ENCODE measurements around the gene NHLH1. TPM values are rescaled to one million over a fixed set of nuclear protein-coding genes. Genes with fewer than 3 reads are reported as not detected.
A peak's percentile ranks its signal among the peaks of the same experiment; 100 is the strongest.

NHLH1 gene
- polyA plus RNA-seq, 3 donors: 1.0 TPM; not detected in 2

DNA sequence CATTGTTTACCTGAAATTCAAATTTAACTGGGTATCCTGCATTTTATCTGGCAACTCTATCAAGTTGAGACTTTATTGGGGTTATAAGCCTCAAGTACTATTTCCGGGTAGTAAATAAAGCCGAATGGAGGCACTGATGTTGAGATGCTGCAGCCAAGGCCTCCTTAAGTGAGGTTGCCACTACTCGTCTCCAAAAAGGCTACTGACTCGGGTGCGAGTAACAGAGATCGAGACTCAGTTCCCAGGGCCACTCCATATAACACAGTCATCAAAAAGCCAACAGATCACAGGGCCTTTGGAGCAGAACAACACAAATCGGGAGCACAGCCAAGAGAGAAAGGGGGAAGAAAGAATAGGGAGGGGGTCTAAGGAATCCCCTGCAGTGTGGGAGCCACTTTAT, 24.3 kb upstream of the NHLH1 start:
- peak overlapping the region; percentile 88 for H3K9ac ChIP-seq (ENCODE audit: insufficient read depth, low read length, poor library complexity, severe bottlenecking)
- 7% methylated on average over 3 of the region's 7 CpGs for WGBS (ENCODE audit: insufficient coverage)
- H3K36me3 Mint-ChIP-seq: peaks cover 33 to 39% of the 10 kb centered on the region in 2 donors
- intact Hi-C loops (cut with micrococcal nuclease): loop anchor here (5.0 to 10.0 kb wide), 3 partner anchors 55 to 418 kb away; partner anchors contain the start of genes PEX19 (in 2 of the 2) and TAGLN2 (in 1 of the 2)
- H3K4me1 ChIP-seq (ENCODE audit: control insufficient read depth in 1 of 2, insufficient read depth in 2 of 2, low read length in 2 of 2): peaks cover 80 to 92% of the 10 kb centered on the region in 2 donors
- peak overlapping the region; percentile 99 to 100 for H3K4me3 Mint-ChIP-seq
- DNase-seq: peak in 2 of 3 donors; percentile 5 to 18
- TF ChIP-seq, protein P1, sequence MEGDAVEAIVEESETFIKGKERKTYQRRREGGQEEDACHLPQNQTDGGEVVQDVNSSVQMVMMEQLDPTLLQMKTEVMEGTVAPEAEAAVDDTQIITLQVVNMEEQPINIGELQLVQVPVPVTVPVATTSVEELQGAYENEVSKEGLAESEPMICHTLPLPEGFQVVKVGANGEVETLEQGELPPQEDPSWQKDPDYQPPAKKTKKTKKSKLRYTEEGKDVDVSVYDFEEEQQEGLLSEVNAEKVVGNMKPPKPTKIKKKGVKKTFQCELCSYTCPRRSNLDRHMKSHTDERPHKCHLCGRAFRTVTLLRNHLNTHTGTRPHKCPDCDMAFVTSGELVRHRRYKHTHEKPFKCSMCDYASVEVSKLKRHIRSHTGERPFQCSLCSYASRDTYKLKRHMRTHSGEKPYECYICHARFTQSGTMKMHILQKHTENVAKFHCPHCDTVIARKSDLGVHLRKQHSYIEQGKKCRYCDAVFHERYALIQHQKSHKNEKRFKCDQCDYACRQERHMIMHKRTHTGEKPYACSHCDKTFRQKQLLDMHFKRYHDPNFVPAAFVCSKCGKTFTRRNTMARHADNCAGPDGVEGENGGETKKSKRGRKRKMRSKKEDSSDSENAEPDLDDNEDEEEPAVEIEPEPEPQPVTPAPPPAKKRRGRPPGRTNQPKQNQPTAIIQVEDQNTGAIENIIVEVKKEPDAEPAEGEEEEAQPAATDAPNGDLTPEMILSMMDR (IDR thresholded peaks at IDR 0.05): no peak
- H3K27ac ChIP-seq (ENCODE audit: low read depth in 1 of 2, low read length in 2 of 2): peak overlapping the region; percentile 89 to 93
- peaks cover 8% of the 10 kb centered on the region for H4K20me1 ChIP-seq (ENCODE audit: insufficient read depth, low read length)
- no peak overlapping the region for H2AFZ ChIP-seq (ENCODE audit: insufficient read depth, low read depth, low read length, poor library complexity, severe bottlenecking)
- peak overlapping the region; percentile 97 to 100 (median 100) for H3K27ac Mint-ChIP-seq
- peaks cover 5 to 28% of the 10 kb centered on the region in 2 donors for H3K36me3 ChIP-seq (replicated peaks in 1 of 2; ENCODE audit: control insufficient read depth in 1 of 2, insufficient read depth in 2 of 2, low read length in 2 of 2)
- H3K27me3 ChIP-seq (ENCODE audit: control insufficient read depth in 2 of 2, insufficient read depth in 2 of 2, low read length in 2 of 2): no peaks in the 10 kb centered on the region
- peaks cover 0 to 1% (median 0%) of the 10 kb centered on the region in 3 donors for H3K27me3 Mint-ChIP-seq (ENCODE audit: low read depth in 3 of 3)
- H3K9me3 Mint-ChIP-seq: no peaks in the 10 kb centered on the region
- H3K4me2 ChIP-seq (replicated peaks; ENCODE audit: extremely low read depth, low read length, poor library complexity, severe bottlenecking): peak overlapping the region; percentile 95
- H3K4me3 ChIP-seq (replicated peaks in 1 of 3; ENCODE audit: low read depth in 2 of 3, low read length in 3 of 3): peak overlapping the region; percentile 67 to 97 (median 89)
- peaks cover 84% of the 10 kb centered on the region for H3K4me1 Mint-ChIP-seq
- H3K9me3 ChIP-seq (replicated peaks in 1 of 2; ENCODE audit: control insufficient read depth in 1 of 2, insufficient read depth in 1 of 2, low read length in 2 of 2): no peaks in the 10 kb centered on the region
- peaks cover 82% of the 10 kb centered on the region for H3K79me2 ChIP-seq (ENCODE audit: insufficient read depth, low read length)

DNA sequence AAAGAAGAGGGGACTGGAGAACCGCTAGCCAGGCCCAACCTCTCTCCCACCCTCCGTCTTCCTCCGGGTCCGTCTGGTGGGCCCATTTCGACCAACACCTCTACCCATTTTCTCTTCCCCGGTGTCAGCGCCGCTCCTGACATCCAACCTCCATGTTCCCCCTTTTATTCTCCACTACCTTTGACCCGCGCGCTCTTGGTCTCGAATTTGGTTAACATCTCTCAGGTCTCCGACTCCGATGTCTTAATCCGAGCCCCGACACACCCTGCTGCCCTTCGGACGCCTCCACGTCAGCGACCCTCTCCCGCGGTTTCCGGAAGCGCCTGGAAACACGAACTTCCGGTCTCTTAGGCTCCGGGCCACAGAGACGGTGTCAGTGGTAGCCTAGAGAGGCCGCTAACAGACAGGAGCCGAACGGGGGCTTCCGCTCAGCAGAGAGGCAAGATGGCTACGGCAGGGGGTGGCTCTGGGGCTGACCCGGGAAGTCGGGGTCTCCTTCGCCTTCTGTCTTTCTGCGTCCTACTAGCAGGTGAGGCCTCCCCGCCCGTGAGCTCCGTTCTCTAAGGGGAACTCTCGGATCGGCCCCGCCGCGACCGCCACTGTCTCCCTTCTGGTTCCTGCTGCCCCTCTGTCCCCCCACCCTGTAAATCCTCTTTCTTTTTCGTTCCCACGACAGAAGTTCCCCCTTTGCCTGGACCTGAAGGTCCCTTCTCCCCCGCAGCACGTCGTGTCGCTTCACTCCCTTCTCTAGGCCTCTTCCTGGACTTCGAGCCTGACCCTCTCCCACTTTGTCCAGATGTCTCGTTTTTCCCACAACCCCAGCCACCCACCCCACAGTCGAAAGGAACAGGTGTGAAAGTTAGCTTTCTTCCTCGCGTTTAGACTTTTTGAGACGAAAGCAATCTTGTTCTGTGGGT, 23.7 kb upstream of the NHLH1 start, which contains the start of the genes COPA and NCSTN:
COPA (minus strand) TSS at position 298 of the 917 bp plus-strand sequence; CDS start at position 218, 80 bp downstream.
NCSTN (plus strand) TSS at position 431 of the 917 bp plus-strand sequence; CDS start at position 445, 14 bp downstream.
- H3K4me1 ChIP-seq (ENCODE audit: control insufficient read depth in 1 of 2, insufficient read depth in 2 of 2, low read length in 2 of 2): peaks cover 80 to 89% of the 10 kb centered on the region in 2 donors
- H3K36me3 ChIP-seq (replicated peaks in 1 of 2; ENCODE audit: control insufficient read depth in 1 of 2, insufficient read depth in 2 of 2, low read length in 2 of 2): peaks cover 10 to 29% of the 10 kb centered on the region in 2 donors
- H3K9ac ChIP-seq (ENCODE audit: insufficient read depth, low read length, poor library complexity, severe bottlenecking): peak within 1 kb of the TSS; percentile 88
- peaks cover 35 to 39% of the 10 kb centered on the region in 2 donors for H3K36me3 Mint-ChIP-seq
- H3K27ac ChIP-seq (ENCODE audit: low read depth in 1 of 2, low read length in 2 of 2): peak within 1 kb of the TSS; percentile 89 to 93
- peaks cover 0 to 1% (median 0%) of the 10 kb centered on the region in 3 donors for H3K27me3 Mint-ChIP-seq (ENCODE audit: low read depth in 3 of 3)
- H3K4me3 Mint-ChIP-seq: peak within 1 kb of the TSS; percentile 99 to 100
- peaks cover 2% of the 10 kb centered on the region for H4K20me1 ChIP-seq (ENCODE audit: insufficient read depth, low read length)
- H3K4me2 ChIP-seq (replicated peaks; ENCODE audit: extremely low read depth, low read length, poor library complexity, severe bottlenecking): peak within 1 kb of the TSS; percentile 95
- TF ChIP-seq, protein P1 (IDR thresholded peaks at IDR 0.05): no peak
- intact Hi-C loops (cut with micrococcal nuclease): loop anchor here (5.0 to 10.0 kb wide), 3 partner anchors 56 to 418 kb away; partner anchors contain the start of genes PEX19 (in 2 of the 2) and TAGLN2 (in 1 of the 2)
- peak within 1 kb of the TSS; percentile 67 to 97 (median 89) for H3K4me3 ChIP-seq (replicated peaks in 1 of 3; ENCODE audit: low read depth in 2 of 3, low read length in 3 of 3)
- no peaks in the 10 kb centered on the region for H3K9me3 ChIP-seq (replicated peaks in 1 of 2; ENCODE audit: control insufficient read depth in 1 of 2, insufficient read depth in 1 of 2, low read length in 2 of 2)
- H3K4me1 Mint-ChIP-seq: peaks cover 80% of the 10 kb centered on the region
- H3K9me3 Mint-ChIP-seq: no peaks in the 10 kb centered on the region
- peak within 1 kb of the TSS; percentile 97 to 100 (median 100) for H3K27ac Mint-ChIP-seq
- peak; percentile 93 to 96 (median 93) for DNase-seq
- H3K27me3 ChIP-seq (ENCODE audit: control insufficient read depth in 2 of 2, insufficient read depth in 2 of 2, low read length in 2 of 2): no peaks in the 10 kb centered on the region
- peak within 1 kb of the TSS; percentile 51 for H2AFZ ChIP-seq (ENCODE audit: insufficient read depth, low read depth, low read length, poor library complexity, severe bottlenecking)
- WGBS (ENCODE audit: insufficient coverage): under 1% methylated on average over 54 of the region's 58 CpGs
- H3K79me2 ChIP-seq (ENCODE audit: insufficient read depth, low read length): peaks cover 82% of the 10 kb centered on the region

Measured in CD14-positive monocyte (primary cell).